Cardiac muscle cell (in vitro differentiated cells and primary cell): ENCODE data around the gene SPATA13. TPM values are rescaled to one million over a fixed set of nuclear protein-coding genes. Genes with fewer than 3 reads are reported as not detected.
"Not testable (repeated sequence)": the region's sequence is repeated elsewhere in the genome, so short reads cannot be mapped to it uniquely, and the experiment has no call there.

Experiments
- DNase-seq, 2 donors: peaks; one replicate each; pipeline versions ENCODE4 v3.0.0 to v3.0.0-alpha.2; 2010 to 2017; ENCODE audit warnings: low read depth in 1 of 2, low spot score in 1 of 2
- H3K27ac ChIP-seq: fragments of 200-600 bp; sonication (generic); 2 replicates; pipeline ENCODE4 v1.5.1; 2016
- H3K27me3 ChIP-seq: fragments of 200-600 bp; sonication (generic); 2 replicates; pipeline ENCODE4 v1.6.0; 2016; ENCODE audit warnings: control low read depth
- H3K36me3 ChIP-seq: fragments of 200-600 bp; sonication (generic); 2 replicates; pipeline ENCODE4 v1.5.1; 2016; ENCODE audit warnings: control low read depth
- H3K4me1 ChIP-seq: fragments of 200-600 bp; sonication (generic); 2 replicates; pipeline ENCODE4 v1.8.1; 2017; ENCODE audit warnings: low read depth, mild to moderate bottlenecking, mixed run types
- H3K4me3 ChIP-seq: fragments of 200-600 bp; sonication (generic); 2 replicates; pipeline ENCODE4 v1.5.1; 2016; ENCODE audit warnings: mild to moderate bottlenecking
- H3K9me3 ChIP-seq: fragments of 200-600 bp; sonication (generic); 2 replicates; pipeline ENCODE4 v1.5.1; 2017; ENCODE audit warnings: low read depth, mild to moderate bottlenecking, control low read depth
- polyA plus RNA-seq: library from polyadenylated mRNA; unstranded; fragments of >200 nt; fragmentation: Nextera tagmentation; extraction: Ambion mirVana; gene quantifications from 2 replicates; pipeline ENCODE4 v1.2.1, GENCODE V29; 2016
- total RNA-seq: library from RNA; depleted of rRNA; stranded (reverse); fragments of >200 nt; gene quantifications from 2 replicates; pipeline ENCODE4 v1.2.3, GENCODE V29; 2016
- TF ChIP-seq, protein P1 (sequence below): IDR thresholded peaks from 2 replicates; pipeline ENCODE4 v1.5.1; 2012; ENCODE audit warnings: low read depth, mild to moderate bottlenecking, low read length

The SPATA13 gene
- total and polyA plus RNA-seq, 2 experiments from 2014 or later: 3.9 to 23.3 TPM

DNA sequence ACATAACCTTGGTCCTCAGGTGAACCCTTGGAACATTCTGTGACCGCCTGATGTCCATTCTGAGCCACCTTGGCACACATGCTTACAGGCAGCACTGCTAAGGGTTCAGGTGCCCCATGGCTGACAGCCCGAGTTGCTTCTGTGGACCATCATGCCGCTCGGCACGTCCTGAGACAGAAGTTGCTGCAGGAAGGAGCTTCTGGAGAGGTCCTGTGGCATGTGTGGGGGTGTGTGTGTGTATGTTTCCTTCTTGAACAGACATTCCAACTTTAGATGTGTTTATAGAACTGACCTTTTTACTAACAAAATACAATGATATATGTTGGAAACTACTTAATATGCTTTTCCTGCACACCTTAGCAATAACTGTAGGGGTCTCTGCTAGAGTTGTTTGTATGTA is 144.1 kb downstream of the SPATA13 start:
- no peak for DNase-seq
- Histone ChIP-seq H3K27me3 (no peaks in the 10 kb centered on the region), H3K36me3 (no peaks in the 10 kb centered on the region), H3K9me3 (no peaks in the 10 kb centered on the region), H3K27ac (no peak overlapping the region), H3K4me3 (no peak overlapping the region), H3K4me1 (no peaks in the 10 kb centered on the region)
- TF ChIP-seq, protein P1, sequence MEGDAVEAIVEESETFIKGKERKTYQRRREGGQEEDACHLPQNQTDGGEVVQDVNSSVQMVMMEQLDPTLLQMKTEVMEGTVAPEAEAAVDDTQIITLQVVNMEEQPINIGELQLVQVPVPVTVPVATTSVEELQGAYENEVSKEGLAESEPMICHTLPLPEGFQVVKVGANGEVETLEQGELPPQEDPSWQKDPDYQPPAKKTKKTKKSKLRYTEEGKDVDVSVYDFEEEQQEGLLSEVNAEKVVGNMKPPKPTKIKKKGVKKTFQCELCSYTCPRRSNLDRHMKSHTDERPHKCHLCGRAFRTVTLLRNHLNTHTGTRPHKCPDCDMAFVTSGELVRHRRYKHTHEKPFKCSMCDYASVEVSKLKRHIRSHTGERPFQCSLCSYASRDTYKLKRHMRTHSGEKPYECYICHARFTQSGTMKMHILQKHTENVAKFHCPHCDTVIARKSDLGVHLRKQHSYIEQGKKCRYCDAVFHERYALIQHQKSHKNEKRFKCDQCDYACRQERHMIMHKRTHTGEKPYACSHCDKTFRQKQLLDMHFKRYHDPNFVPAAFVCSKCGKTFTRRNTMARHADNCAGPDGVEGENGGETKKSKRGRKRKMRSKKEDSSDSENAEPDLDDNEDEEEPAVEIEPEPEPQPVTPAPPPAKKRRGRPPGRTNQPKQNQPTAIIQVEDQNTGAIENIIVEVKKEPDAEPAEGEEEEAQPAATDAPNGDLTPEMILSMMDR: no peak

DNA sequence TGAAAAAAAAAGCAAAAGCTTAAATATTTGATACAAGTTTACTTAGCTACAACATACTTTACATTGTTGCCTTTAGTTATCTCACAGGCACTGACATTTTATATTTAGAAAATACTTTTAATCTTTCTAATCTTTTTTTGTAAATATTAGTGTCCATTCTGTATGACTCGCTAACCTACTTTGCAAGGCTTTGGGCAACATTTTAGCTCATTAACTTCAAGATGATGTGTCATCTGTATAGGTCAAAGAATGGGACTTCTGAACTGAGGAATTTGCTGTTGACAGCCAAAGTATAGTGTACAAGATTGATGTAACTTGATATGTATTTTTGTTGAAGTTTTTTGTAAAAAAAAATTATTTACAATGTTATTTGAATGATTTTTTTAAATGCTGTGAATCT is 146.1 kb downstream of the SPATA13 start:
- Histone ChIP-seq H3K4me3 (no peak overlapping the region), H3K27ac (no peak overlapping the region), H3K4me1 (no peaks in the 10 kb centered on the region), H3K9me3 (no peaks in the 10 kb centered on the region), H3K36me3 (no peaks in the 10 kb centered on the region), H3K27me3 (no peaks in the 10 kb centered on the region)
- DNase-seq: peak in 1 of 2 donors; percentile 14
- TF ChIP-seq, protein P1: no peak

DNA sequence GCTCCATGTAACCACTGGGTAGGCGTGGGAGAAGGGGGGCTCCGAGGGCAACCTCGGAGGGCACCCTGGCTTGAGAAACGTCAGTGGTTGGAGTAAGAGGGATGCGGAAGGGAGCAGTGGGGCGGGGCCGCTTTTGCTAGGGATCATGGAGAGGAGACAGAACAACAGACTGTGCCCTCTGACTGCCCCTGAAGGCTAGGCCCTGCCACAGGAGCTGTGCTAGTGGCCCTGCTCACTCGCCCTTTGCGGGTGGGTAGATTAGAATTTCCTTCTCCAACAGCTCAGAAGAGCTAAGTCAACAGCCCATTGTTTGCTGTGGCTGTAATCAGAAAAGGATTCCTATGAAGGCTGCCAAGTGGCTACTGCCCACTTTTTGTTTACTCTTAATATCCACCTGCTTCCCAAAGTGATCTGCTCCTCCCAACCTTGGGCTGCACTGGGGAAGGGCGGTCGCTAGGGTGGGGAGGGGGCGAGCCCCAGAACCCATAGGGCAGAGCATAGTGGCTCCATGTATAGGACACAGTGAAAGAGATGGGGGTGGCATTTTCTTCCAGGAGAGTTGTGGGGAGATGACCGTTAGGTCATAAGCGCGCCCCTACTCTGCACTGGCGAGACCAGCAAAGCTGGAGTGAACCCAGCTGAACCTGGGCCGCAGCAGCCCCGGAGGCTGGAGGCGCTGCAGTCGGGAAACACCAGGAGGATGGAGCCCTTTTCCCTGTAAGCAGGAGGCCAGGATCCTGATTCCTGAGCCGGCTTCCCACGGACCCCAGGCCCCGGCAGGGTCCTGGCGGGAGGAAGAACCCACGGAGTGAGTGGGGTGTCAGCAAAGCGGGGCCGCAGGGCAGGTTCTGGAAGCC is 146.9 kb downstream of the SPATA13 start:
- H3K36me3 ChIP-seq: no peaks in the 10 kb centered on the region
- TF ChIP-seq, protein P1: no peak
- peak in 1 of 2 donors; percentile 3 for DNase-seq
- H3K4me3 ChIP-seq: no peak overlapping the region
- H3K9me3 ChIP-seq: no peaks in the 10 kb centered on the region
- no peak overlapping the region for H3K27ac ChIP-seq
- no peaks in the 10 kb centered on the region for H3K4me1 ChIP-seq
- H3K27me3 ChIP-seq: no peaks in the 10 kb centered on the region

DNA sequence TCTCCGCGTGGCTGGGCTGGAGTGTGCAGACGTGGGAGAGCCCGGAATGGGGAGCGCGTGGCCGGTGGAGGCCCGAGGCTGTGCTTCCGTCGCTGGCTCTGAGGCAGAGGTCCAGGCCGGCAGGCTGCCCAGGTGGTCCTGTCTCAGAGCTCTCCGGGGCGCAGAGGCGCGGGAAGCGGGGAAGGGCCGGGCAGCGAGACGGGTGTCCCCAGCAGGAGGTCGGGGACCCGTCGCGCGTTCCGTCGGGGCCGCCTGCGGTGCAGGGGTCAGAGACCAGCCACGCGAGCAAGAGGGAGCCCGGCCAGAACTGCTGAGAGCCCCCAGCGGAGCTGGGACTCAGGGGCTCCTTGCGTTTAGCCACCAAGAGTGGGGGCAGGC is 147.5 kb downstream of the SPATA13 start:
- Histone ChIP-seq H3K36me3 (no peaks in the 10 kb centered on the region), H3K27me3 (no peaks in the 10 kb centered on the region), H3K4me1 (no peaks in the 10 kb centered on the region), H3K9me3 (no peaks in the 10 kb centered on the region), H3K4me3 (no peak overlapping the region), H3K27ac (no peak overlapping the region)
- DNase-seq: no peak
- TF ChIP-seq, protein P1: no peak

DNA sequence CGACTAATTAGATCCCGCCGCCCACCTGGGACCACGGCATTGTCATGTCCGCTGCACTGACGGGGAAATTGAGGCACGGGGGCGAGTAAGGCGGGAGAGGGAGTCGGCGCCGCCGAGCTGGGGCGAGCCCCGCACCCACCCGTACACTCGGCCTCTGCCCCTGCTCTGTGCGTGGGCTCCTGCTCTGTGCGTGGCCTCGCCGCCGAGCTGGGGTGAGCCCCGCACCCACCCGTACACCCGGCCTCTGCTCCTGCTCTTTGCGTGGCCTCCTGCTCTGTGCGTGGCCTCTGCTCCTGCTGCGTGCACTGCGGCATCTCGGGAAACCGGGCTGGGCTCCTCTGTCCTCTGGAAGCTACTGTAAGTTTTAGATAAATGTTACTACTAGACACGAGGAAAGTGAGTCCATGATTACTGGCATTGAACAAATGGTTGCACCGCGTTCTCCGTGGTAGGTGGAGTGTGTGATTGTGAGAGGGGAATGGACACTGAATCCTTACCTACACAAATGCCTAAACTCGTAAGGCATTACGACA is 148.0 kb downstream of the SPATA13 start:
- no peaks in the 10 kb centered on the region for H3K4me1 ChIP-seq

DNA sequence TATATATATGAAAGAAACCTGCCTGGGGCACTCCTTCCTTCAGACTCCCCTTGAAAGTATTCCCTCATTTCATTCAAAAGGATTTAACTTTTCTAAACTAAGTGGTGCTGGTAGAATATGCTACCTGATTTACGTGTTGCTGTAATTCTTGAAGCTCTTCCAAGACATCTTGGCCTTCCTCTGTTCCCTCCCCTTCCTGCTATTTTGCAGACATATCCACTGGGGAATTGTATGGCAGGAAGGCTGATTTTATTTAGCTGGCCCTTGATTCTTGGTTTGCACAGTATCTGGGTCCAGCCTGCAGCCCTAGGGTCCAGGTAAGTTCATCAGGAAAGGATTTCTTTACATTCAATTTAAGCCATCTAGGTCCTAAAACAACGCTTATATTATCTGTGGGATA is 148.8 kb downstream of the SPATA13 start, which contains the start of gene C1QTNF9:
Gene C1QTNF9 (plus strand): TSS at position 281 of the 400 bp plus-strand sequence. CDS start 6,424 bp downstream, outside the sequence.
- peak in 1 of 2 donors; percentile 41 for DNase-seq
- not testable (repeated sequence) for H3K36me3 ChIP-seq, H3K4me1 ChIP-seq, H3K27me3 ChIP-seq, H3K27ac ChIP-seq, H3K4me3 ChIP-seq, H3K9me3 ChIP-seq

More for the DNA sequence above, 148.0 kb downstream of the SPATA13 start:
- no peaks in the 10 kb centered on the region for H3K27me3 ChIP-seq
- DNase-seq: no peak
- TF ChIP-seq, protein P1: no peak
- H3K4me3 ChIP-seq: no peak overlapping the region
- H3K27ac ChIP-seq: no peak overlapping the region
- H3K9me3 ChIP-seq: no peaks in the 10 kb centered on the region
- H3K36me3 ChIP-seq: no peaks in the 10 kb centered on the region
